Endothelial cell (in vitro differentiated cells): ENCODE data around the gene DAD1. TPM values are rescaled to one million over a fixed set of nuclear protein-coding genes. Genes with fewer than 3 reads are reported as not detected.

Experiments
- DNase-seq: peaks from one replicate; pipeline ENCODE4 v3.0.0; 2021; ENCODE audit warnings: low spot score
- H3K27ac Mint-ChIP-seq: one replicate; pipeline ENCODE4 v1.8.0; 2021; ENCODE audit warnings: mixed read lengths, inconsistent platforms; ENCODE audit not compliant: unreplicated experiment
- H3K27me3 Mint-ChIP-seq: one replicate; pipeline ENCODE4 v1.8.0; 2021; ENCODE audit warnings: mild to moderate bottlenecking, moderate library complexity, mixed read lengths, inconsistent platforms; ENCODE audit not compliant: unreplicated experiment
- H3K36me3 Mint-ChIP-seq: one replicate; pipeline ENCODE4 v1.8.0; 2021; ENCODE audit warnings: mild to moderate bottlenecking, low read depth, mixed read lengths, inconsistent platforms; ENCODE audit not compliant: unreplicated experiment
- H3K4me1 Mint-ChIP-seq: one replicate; pipeline ENCODE4 v1.8.0; 2021; ENCODE audit warnings: mild to moderate bottlenecking, mixed read lengths, inconsistent platforms; ENCODE audit not compliant: unreplicated experiment
- H3K4me3 Mint-ChIP-seq: one replicate; pipeline ENCODE4 v1.8.0; 2021; ENCODE audit warnings: mild to moderate bottlenecking, mixed read lengths, inconsistent platforms; ENCODE audit not compliant: unreplicated experiment
- H3K9me3 Mint-ChIP-seq: one replicate; pipeline ENCODE4 v1.8.0; 2021; ENCODE audit warnings: mixed read lengths, inconsistent platforms; ENCODE audit not compliant: unreplicated experiment
- total RNA-seq: library from RNA; stranded (reverse); fragmentation: NEBNext Ultra II Directional; extraction: Animal tissue kit (Norgen Biotek cat#: 25700); gene quantifications from one replicate; pipeline ENCODE4 v1.2.1, GENCODE V29; 2021; ENCODE audit not compliant: unreplicated experiment
- TF ChIP-seq, protein P1 (sequence below): fragments of 200-600 bp; sonication (generic); IDR thresholded peaks from one replicate; pipeline ENCODE4 v1.5.0; 2021; ENCODE audit warnings: antibody characterized with exemption; ENCODE audit not compliant: unreplicated experiment

DAD1 gene
- total RNA-seq, 1 donor from 2014 or later, result 250 TPM

DNA sequence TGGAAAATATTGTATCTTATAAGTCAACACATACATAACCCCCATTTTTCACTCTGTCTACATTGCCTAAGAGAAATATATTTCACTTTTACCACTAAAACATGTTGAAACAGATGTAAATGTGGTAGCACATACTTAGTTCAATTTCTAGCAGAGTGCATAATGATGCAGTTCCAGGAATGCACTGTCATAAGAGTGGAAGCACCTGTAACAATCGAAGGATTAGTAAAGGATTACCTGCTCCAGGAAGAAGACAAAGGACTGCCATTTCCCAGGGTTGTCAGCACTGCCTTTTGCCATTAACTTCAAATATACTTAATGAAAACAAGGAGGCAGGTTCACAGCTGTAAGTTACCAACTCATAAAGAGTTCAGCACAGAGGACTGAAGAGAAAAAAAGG is 24.6 kb downstream of the DAD1 start:
- H3K27ac Mint-ChIP-seq, result no peak overlapping the region
- DNase-seq, result no peak

DNA sequence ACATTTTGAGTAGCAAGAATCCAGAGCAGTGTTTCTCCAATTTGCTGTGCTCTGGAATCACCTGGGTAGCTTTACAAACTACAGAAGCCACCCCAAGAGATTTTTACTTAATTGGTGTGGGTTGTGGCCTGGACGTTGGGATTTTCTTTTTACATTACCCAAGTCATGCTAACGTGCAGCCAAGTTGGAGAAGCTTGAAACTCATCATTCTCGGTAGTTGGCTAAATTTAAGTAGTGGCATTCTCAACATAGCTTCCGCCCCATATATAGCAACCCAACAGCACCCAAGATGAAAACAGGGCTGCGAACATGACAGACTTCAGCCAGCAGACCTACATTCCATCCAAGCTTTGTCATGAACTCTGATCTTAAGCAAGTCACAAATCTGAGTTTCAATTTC is 25.0 kb downstream of the DAD1 start:
- Mint-ChIP-seq H3K36me3 (peaks cover 4% of the 10 kb centered on the region), H3K27me3 (peaks cover 5% of the 10 kb centered on the region), H3K9me3 (no peaks in the 10 kb centered on the region), H3K4me1 (peaks cover 27% of the 10 kb centered on the region), H3K4me3 (no peak overlapping the region), H3K27ac (no peak overlapping the region)
- TF ChIP-seq, protein P1, sequence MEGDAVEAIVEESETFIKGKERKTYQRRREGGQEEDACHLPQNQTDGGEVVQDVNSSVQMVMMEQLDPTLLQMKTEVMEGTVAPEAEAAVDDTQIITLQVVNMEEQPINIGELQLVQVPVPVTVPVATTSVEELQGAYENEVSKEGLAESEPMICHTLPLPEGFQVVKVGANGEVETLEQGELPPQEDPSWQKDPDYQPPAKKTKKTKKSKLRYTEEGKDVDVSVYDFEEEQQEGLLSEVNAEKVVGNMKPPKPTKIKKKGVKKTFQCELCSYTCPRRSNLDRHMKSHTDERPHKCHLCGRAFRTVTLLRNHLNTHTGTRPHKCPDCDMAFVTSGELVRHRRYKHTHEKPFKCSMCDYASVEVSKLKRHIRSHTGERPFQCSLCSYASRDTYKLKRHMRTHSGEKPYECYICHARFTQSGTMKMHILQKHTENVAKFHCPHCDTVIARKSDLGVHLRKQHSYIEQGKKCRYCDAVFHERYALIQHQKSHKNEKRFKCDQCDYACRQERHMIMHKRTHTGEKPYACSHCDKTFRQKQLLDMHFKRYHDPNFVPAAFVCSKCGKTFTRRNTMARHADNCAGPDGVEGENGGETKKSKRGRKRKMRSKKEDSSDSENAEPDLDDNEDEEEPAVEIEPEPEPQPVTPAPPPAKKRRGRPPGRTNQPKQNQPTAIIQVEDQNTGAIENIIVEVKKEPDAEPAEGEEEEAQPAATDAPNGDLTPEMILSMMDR, result no peak
- no peak for DNase-seq

More for the DNA sequence above, 24.6 kb downstream of the DAD1 start:
- TF ChIP-seq, protein P1, result no peak
- Mint-ChIP-seq H3K9me3 (no peaks in the 10 kb centered on the region), H3K4me1 (peaks cover 23% of the 10 kb centered on the region), H3K36me3 (peaks cover 4% of the 10 kb centered on the region), H3K4me3 (no peak overlapping the region), H3K27me3 (peaks cover 5% of the 10 kb centered on the region)

- H3K27me3 Mint-ChIP-seq, result peaks cover 10% of the 10 kb centered on the region
- DNase-seq, result no peak
- H3K36me3 Mint-ChIP-seq, result peaks cover 4% of the 10 kb centered on the region
- H3K27ac Mint-ChIP-seq, result peak overlapping the region; percentile 32
- no peaks in the 10 kb centered on the region for H3K9me3 Mint-ChIP-seq
- H3K4me3 Mint-ChIP-seq, result no peak overlapping the region
- TF ChIP-seq, protein P1, result no peak
- peaks cover 40% of the 10 kb centered on the region for H3K4me1 Mint-ChIP-seq
These were observed 27.1 kb downstream of the DAD1 start for GRCh38 chr14:22561661-22562579.

GRCh38 chr14:22561366-22561660 is 27.7 kb downstream of the DAD1 start:
- DNase-seq, result no peak
- Mint-ChIP-seq H3K27ac (peak overlapping the region; percentile 32), H3K36me3 (peaks cover 4% of the 10 kb centered on the region), H3K9me3 (no peaks in the 10 kb centered on the region), H3K4me3 (no peak overlapping the region), H3K27me3 (peaks cover 10% of the 10 kb centered on the region), H3K4me1 (peaks cover 41% of the 10 kb centered on the region)
- TF ChIP-seq, protein P1, result no peak

GRCh38 chr14:22560662-22561365 is 28.2 kb downstream of the DAD1 start:
- Mint-ChIP-seq H3K4me3 (no peak overlapping the region), H3K27me3 (peaks cover 10% of the 10 kb centered on the region), H3K4me1 (peaks cover 46% of the 10 kb centered on the region), H3K27ac (peak overlapping the region; percentile 75), H3K36me3 (peaks cover 4% of the 10 kb centered on the region), H3K9me3 (no peaks in the 10 kb centered on the region)
- no peak for DNase-seq
- TF ChIP-seq, protein P1, result no peak
